WERI-Rb-1 (cell line): ENCODE data around the gene SCML1.
"Not testable (repeated sequence)": the region's sequence is repeated elsewhere in the genome, so short reads cannot be mapped to it uniquely, and the experiment has no call there.

ENCODE experiments used
- DNase-seq: peaks from one replicate; pipeline ENCODE4 v3.0.0-alpha.2; 2020
- H3K27ac ChIP-seq: fragments of 250-450 bp; sonication (Bioruptor Pico); 2 replicates; pipeline ENCODE4 v1.5.1; 2020; ENCODE audit warnings: mild to moderate bottlenecking, moderate library complexity
- H3K27me3 ChIP-seq: fragments of 250-450 bp; sonication (Bioruptor Pico); 2 replicates; pipeline ENCODE4 v1.5.1; 2021; ENCODE audit warnings: mild to moderate bottlenecking, low read depth, moderate library complexity; ENCODE audit not compliant: insufficient read depth, severe bottlenecking
- H3K36me3 ChIP-seq: fragments of 250-450 bp; sonication (Bioruptor Pico); 2 replicates; pipeline ENCODE4 v1.5.1; 2020; ENCODE audit warnings: mild to moderate bottlenecking, moderate library complexity
- H3K4me3 ChIP-seq: 2 replicates; pipeline ENCODE4 v1.5.1; 2011; ENCODE audit warnings: low read depth, mild to moderate bottlenecking, control low read depth, low read length
- H3K9me3 ChIP-seq: fragments of 250-450 bp; sonication (Bioruptor Pico); 2 replicates; pipeline ENCODE4 v1.5.1; 2021; ENCODE audit warnings: mild to moderate bottlenecking, moderate library complexity; ENCODE audit not compliant: severe bottlenecking
- TF ChIP-seq, protein P1 (sequence below): IDR thresholded peaks from 2 replicates; pipeline ENCODE4 v1.5.1; 2011; ENCODE audit warnings: low read depth, mild to moderate bottlenecking, control low read depth, inconsistent platforms, low read length

The SCML1 gene

DNA sequence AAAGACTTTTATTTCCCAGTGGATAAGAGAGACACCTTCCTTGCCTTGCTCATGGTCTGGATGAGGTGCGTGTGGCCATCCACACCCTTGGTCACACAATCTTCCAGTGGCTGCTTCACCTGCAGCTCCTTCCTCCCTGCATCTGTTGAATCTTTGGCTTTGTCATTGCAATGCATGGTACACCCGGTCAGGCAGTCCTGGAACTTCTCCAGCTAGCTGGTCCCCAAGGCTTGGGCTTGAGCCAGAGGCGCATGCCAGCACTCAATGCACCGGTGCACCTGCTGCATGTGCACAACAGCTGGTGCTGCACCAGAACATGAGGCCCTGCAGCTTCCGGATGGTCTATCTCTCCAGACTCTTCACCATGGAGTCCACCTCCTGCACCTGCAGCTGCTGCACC, 31.7 kb downstream of the SCML1 start:
- H3K36me3 ChIP-seq, result no peaks in the 10 kb centered on the region
- no peak overlapping the region for H3K27ac ChIP-seq
- no peaks in the 10 kb centered on the region for H3K9me3 ChIP-seq
- TF ChIP-seq, protein P1, sequence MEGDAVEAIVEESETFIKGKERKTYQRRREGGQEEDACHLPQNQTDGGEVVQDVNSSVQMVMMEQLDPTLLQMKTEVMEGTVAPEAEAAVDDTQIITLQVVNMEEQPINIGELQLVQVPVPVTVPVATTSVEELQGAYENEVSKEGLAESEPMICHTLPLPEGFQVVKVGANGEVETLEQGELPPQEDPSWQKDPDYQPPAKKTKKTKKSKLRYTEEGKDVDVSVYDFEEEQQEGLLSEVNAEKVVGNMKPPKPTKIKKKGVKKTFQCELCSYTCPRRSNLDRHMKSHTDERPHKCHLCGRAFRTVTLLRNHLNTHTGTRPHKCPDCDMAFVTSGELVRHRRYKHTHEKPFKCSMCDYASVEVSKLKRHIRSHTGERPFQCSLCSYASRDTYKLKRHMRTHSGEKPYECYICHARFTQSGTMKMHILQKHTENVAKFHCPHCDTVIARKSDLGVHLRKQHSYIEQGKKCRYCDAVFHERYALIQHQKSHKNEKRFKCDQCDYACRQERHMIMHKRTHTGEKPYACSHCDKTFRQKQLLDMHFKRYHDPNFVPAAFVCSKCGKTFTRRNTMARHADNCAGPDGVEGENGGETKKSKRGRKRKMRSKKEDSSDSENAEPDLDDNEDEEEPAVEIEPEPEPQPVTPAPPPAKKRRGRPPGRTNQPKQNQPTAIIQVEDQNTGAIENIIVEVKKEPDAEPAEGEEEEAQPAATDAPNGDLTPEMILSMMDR, result no peak
- no peak for DNase-seq
- H3K27me3 ChIP-seq, result peaks cover 69% of the 10 kb centered on the region
- H3K4me3 ChIP-seq, result no peak overlapping the region

DNA sequence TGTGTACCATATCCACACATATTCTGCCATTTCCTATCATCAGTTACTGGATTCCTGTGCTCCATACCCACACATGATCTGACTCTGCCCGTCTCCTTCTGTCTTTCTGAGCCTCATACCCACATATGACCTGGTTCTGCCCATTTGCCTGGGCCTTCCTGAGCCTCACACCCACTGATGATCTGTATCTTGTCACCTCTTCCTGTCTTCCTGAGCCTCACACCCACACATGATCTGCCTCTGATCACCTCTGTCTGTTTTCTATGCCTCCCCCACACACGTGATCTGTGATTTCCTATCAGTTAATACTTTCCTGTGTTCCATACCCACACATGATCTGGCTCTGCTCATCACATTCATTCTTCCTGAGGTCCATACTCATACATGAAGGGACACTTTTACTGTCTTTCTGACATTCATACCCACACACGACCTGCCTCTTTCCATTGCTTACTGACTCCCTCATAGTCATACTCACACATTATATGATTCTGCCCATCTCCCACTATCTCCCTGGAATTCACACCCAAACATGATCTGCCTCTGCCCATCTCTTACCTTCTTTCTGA, 32.5 kb downstream of the SCML1 start:
- Histone ChIP-seq H3K4me3 (no peak overlapping the region), H3K9me3 (no peaks in the 10 kb centered on the region), H3K27me3 (peaks cover 72% of the 10 kb centered on the region), H3K27ac (no peak overlapping the region), H3K36me3 (no peaks in the 10 kb centered on the region)
- TF ChIP-seq, protein P1, result no peak
- DNase-seq, result no peak

DNA sequence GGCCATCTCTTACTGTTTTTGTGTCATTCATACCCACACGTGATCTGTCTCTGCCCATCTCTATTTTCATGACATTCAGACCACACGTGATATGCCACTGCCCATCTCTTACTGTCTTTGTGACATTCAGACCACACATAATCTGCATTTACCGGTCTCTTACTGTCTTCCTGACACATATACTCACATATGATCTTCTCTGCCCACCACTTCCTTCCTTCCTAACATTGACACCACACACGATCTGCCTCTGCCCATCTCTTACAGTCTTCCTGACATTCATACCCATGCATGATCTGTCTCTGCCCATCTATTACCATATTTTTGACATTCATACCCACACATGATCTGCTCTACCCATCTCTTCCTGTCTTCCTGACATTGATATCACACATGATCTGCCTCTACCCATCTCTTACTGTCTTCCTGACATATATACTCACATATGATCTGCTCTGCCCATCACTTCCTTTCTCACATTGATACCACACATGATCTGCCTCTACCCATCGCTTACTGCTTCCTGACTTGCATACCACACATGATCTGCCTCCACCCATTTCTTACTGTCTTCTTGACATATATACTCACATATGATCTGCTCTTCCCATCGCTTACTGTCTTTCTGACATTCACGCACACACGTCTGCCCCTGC, 36.1 kb downstream of the SCML1 start:
- H3K9me3 ChIP-seq, result no peaks in the 10 kb centered on the region
- no peak overlapping the region for H3K4me3 ChIP-seq
- DNase-seq, result no peak
- no peaks in the 10 kb centered on the region for H3K36me3 ChIP-seq
- peaks cover 53% of the 10 kb centered on the region for H3K27me3 ChIP-seq
- TF ChIP-seq, protein P1, result no peak
- H3K27ac ChIP-seq, result no peak overlapping the region

DNA sequence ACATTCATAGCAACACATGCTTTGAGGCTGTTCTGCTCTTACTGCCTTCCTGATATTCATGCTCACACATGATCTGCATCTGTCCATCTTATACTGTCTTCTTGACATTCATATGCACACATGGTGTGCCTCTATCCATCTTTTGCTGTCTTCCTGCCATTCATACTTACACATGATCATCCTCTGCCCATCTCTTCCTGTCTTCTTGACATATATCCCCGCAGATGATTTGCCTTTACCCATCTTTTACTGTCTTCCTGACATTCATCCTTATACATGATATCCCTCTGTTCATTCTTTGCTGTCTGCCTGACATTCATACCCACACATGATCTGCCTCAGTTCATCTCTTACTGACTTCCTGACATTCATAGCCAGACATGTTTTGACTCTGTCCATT, 36.8 kb downstream of the SCML1 start:
- Histone ChIP-seq H3K27ac (no peak overlapping the region), H3K27me3 (peaks cover 48% of the 10 kb centered on the region), H3K9me3 (no peaks in the 10 kb centered on the region), H3K4me3 (no peak overlapping the region), H3K36me3 (no peaks in the 10 kb centered on the region)
- DNase-seq, result no peak
- TF ChIP-seq, protein P1, result no peak

DNA sequence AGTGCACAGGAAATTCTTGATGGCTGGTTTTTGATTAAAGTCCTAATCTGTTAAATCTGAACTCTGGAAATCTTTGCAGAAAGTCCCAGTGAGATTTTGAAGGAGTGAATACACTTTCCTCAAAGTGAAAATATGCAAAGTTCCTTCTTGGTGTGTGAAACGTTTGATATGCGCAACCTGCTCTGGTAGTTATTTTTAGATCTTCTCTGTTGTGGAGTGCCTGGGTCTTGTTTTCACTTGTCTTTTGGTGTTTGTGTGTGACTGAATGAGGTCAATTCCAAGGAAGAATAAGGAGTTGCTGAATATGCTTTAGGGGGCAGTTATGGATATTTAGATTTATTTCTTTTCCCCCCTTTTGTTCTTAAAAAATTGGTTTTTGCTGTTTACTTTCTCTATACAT, 41.7 kb downstream of the SCML1 start:
- no peaks in the 10 kb centered on the region for H3K36me3 ChIP-seq
- no peak overlapping the region for H3K4me3 ChIP-seq
- H3K27ac ChIP-seq, result no peak overlapping the region
- DNase-seq, result no peak
- H3K9me3 ChIP-seq, result no peaks in the 10 kb centered on the region
- TF ChIP-seq, protein P1, result no peak
- peaks cover 11% of the 10 kb centered on the region for H3K27me3 ChIP-seq

DNA sequence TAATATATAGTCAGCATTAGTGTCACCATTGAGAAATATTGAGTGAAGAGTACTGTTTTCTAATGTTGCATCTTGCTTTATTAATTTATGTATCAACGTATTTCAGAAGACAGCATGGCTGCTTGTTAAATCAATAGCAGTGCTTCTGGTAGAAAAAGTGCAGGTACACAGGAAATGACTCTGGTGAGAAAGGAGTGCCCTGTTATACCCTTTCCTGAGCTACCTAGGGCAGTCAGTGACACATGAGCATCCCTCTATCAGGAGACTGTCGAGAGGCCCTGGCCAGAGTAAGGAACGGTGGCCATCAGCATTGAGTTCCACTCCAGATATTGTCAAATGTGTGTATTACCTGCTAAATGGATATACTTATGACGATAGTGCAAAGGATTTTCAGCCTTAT, 42.1 kb downstream of the SCML1 start:
- no peak overlapping the region for H3K27ac ChIP-seq
- peaks cover 6% of the 10 kb centered on the region for H3K27me3 ChIP-seq
- no peak overlapping the region for H3K4me3 ChIP-seq
- no peaks in the 10 kb centered on the region for H3K9me3 ChIP-seq
- DNase-seq, result no peak
- H3K36me3 ChIP-seq, result no peaks in the 10 kb centered on the region
- TF ChIP-seq, protein P1, result no peak

DNA sequence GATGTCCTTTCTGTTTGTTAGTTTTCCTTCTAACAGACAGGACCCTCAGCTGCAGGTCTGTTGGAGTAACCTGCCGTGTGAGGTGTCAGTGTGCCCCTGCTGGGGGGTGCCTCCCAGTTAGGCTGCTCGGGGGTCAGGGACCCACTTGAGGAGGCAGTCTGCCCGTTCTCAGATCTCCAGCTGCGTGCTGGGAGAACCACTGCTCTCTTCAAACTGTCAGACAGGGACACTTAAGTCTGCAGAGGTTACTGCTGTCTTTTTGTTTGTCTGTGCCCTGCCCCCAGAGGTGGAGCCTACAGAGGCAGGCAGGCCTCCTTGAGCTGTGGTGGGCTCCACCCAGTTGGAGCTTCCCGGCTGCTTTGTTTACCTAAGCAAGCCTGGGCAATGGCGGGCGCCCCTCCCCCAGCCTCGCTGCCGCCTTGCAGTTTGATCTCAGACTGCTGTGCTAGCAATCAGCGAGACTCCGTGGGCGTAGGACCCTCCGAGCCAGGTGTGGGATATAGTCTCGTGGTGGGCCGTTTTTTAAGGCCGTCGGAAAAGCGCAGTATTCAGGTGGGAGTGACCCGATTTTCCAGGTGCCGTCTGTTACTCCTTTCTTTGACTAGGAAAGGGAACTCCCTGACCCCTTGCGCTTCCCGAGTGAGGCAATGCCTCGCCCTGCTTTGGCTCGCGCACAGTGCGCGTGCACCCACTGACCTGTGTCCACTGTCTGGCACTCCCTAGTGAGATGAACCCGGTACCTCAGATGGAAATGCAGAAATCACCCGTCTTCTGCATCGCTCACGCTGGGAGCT, 49.5 kb downstream of the SCML1 start:
- H3K4me3 ChIP-seq, H3K36me3 ChIP-seq, H3K9me3 ChIP-seq, DNase-seq, H3K27ac ChIP-seq: not testable (repeated sequence)
- peaks cover 22% of the 10 kb centered on the region for H3K27me3 ChIP-seq
